GM18526 (cell line): ENCODE measurements around the gene CUL3.

ENCODE experiments used
- POLR2A ChIP-seq: IDR thresholded peaks from 3 replicates; pipeline ENCODE4 v1.6.1; 2011; ENCODE audit not compliant: insufficient read length; ENCODE audit errors: extremely low read depth

Gene CUL3

DNA sequence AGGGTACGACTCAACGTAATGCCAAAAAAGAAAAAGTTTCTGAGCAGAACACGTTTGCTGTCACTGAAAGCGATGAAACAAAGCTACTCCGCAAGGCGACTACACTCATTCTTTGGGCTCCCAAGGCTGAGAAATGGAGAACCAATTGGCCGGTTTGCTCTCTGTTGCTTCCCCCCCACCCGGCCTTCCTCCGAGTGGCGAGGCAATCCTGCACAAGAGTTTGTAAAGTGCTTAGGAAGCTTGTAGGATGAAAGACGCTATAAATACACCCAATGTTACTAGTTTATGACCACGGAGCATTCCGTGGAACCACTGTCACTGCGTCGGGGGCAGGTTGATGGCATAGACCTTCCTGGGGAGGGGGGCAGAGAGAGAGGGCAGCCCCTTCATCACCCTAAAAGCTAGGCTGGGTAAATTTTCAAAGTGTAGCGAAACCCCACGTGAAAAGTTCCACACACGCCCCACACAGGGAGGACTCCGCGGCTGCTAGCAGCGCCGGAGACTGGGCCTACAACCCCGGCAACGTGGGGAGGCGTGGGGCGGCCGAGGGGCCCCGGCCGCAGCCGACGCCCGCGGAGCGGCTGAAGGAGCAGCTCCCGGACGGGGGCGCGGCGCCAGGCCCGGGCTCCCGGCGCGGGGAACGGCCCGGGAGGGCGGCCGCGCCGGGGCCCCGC is 915 bp downstream of the CUL3 start:
- no peak for TF ChIP-seq POLR2A

DNA sequence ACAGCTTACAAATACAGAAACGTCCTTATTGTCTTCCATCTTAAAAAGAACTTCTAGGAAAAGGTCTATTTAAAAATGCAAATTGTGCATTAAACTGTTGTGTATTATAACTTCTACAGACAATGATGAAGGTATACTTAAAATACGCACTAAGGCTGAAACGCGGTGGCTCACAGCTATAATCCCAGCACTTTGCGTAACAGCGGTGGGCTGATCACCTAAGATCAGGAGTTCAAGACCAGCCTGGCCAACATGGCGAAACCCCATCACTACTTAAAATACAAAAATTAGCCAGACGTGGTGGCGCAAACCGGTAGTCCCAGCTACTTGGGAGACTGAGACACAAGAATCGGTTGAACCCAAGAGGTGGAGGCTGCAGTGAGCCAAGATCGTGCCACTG is 4.9 kb downstream of the CUL3 start:
- TF ChIP-seq POLR2A = no peak

DNA sequence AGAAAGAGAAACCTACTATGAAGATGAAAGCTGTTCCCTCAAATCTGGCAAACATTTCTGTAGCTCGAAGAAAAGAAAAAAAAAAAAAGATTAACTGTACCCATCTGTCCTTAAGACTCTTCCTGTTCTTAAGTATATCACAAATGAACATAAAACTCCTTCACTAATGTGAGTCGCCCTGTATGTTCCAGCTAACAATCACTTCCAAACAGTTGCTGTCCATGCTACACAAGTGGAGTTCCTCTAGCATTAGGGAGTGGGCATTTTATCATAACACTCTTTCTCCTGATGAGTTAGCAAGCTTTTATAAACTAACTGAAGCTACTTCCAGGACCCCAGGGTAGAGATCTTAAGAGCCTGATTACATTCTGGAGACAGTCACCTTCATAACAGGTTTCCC is 5.8 kb downstream of the CUL3 start:
- no peak for TF ChIP-seq POLR2A

DNA sequence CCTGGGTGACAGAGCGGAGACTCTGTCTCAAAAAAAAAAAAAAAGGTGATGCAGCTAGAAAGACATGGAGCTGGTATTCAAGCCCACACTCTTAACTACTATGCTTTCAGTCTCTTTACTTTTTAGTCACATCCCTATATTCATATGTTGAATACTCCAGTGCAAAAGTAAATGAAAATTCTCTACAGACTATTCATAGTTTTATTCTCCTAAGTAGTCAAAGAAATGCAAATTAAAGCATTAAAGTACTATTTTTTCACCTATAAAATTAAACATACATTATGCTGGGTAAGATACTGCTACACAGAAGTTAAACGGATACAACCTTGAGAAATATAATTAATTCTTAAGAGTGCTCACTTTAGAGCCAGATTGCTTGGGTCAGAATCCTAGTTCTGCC is 7.6 kb downstream of the CUL3 start:
- TF ChIP-seq POLR2A = no peak

DNA sequence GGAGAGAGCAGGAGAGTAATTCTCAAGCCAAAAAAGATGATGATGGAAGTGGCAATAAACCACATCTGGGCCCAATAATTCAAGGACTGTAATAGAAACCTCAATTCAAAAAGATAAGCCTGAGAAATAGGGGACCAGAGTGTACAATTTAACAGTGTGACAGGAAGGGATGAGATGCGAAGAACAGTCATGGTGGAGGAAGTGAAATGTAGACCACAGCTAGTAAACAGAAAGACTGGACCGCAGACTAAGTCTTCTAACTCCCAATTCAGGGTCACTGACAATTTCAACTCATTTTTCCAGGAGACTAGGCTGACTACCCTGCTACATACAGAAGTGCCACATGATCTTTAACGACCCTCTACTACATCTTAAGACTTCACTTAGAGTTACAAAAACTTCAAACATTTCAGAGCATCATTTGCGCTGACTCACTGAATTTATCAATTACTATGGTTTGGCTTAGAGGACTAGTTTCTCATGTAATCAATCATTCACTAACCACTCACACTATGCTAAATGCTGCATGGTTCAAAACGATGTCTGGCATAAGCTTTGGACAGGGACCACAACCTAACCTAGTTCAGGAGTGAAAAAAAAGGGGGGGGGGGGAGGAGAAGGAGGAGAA is 9.0 kb downstream of the CUL3 start:
- no peak for TF ChIP-seq POLR2A

DNA sequence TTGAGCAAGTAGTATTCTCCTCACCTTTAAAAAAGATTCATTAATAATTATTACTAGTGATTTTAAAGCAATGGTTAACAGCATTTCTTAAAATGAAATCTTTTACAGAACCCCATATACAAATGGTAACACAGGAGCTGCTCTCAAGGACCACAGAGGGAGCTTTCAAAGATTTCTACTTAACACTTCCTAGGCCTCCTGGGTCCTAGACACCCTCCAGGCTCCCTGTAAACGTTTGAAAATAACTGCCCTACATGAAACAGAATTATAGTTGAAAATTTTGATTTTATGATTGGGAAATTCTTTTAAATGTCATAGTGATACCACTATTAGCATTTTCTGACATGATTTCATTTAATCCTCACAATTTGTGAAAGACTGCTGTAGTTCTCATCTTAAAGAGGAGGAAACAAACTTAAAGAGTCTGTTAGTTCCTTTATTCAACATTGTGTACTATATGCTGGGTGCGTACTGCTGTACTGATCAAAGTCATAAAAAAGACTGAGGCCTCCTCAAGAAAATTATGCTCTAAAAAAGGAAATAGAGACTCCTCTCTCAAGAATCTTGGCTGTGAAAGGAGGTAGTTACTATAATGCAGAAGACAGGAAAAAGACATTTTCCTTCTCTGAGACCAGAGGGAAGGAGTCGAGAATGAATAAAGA is 10.6 kb downstream of the CUL3 start:
- TF ChIP-seq POLR2A = no peak

DNA sequence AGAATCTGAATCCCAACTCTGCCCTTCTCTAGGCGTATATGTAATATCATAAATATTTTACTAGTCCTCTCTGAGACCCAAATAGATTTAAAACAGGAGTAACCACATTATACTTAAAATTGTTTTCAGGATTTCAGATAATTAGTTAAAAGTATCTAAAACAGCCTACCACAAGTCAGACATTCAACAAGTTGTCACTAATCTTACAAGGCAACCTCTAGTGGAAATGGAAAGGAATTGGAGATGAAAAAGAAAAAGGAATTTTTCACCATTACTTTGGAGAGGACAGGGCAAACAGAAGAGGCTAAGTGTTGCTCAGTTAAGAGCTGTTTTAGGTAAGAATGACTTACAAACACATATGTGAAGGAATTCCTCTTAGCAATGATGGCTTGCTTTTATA is 11.4 kb downstream of the CUL3 start:
- TF ChIP-seq POLR2A = no peak

DNA sequence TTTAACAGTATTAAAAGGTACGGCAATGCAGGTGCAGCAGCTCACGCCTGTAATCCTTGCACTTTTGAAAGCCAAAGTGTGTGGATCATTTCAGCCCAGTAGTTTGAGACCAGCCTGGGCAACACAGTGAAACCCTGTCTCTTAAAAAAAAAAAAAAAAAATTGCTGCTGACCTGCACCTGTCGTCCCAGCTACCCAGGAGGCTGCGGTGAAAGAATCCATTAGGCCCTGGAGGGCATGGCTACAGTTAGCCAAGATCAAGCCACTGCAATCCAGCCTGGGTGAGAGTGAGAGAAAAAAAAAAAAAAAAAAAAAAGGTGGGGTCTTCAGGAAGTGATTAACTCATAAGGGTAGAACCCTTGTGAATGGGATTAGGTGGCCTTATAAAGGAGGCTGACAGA is 12.8 kb downstream of the CUL3 start:
- TF ChIP-seq POLR2A = no peak

DNA sequence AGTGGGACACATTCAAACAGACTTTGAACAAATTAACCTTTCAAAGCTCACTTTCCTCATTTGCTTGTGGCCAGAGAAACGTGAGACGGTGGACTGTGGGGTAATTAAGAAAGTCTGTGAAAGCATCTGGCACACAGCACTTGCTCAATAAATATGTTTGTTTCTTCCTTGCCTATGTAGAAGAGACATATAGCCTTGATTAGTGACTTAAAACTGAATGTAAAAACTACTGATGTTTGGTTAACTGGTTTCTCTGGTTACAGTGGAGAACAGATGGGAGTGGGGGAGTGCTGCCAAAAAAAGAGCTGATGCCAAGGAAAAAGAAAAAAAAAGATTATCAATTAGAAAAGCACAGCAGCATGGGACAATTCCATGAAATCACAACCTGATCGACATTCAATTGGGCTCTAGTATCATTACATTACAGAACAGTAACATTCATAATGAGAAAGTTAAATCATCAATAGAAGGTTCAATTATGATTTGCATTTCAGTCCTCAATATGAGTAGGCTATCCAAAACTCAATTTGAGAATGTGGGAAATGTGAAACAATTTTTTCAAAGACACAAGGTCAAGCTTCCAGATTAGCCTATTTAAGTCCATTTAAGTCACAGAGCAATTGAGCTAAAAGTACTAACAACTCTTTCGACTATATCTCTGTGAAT is 14.7 kb downstream of the CUL3 start:
- no peak for TF ChIP-seq POLR2A

DNA sequence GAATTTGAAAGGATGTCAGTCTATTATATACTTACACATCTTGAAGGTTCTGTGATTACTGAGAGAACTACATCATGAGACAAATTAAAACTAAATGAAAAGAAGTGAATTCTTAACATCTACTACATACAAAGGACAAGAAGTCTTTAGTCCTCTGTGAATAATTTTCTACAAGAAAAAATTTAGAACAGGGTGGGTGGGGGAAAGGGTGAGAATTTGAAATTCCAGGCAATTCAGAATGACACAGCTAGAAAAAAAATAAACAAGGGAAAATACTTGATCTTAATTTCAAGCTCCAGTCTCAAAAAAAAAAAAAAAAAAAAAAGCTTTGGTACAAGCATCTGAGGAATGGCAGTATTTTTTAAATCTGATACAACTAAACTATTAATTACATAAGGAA is 15.5 kb downstream of the CUL3 start:
- no peak for TF ChIP-seq POLR2A

DNA sequence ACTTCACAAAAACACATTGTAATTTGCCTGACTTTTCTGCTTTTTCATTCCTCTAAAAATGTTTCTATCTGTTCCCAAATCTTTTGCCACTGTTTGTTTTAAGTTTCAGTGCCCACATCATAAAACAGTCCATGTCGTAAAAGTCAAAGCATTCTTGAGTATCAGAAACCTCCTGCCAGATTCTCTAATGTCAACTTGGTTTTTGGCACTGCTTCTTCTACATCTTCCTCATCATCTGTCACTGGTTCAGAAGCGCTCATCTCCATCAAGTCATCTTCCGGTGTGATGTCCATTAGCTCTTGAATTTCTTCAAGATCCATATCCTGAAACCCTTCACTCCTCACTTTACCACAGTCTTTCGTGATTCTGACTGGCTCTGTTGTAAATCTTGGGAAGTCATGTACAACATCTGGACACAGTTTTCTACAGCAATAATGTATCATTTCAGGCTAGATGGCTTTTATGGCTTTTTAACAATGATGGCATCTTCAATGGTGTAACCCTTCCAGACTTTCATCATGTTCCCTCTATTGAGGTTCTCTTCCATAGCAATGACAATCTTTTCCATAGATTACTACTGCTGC is 19.6 kb downstream of the CUL3 start:
- no peak for TF ChIP-seq POLR2A

DNA sequence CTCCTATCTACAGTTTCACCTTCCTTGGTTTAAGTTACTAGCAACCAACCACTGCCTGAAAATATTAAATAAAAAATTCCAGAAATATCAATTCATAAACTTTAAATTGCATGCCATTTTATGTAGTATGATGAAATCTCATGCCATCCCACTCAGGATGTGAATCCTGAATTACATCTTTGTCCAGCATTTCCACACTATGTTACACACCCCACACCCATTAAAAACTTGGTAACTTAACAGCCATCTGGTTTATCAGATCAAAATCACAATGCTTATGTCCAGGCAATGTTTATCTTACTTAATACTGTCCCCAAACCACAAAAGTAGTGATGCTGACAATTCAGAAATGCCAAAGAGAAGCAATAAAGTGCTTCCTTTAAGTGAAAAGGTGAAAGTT is 21.6 kb downstream of the CUL3 start:
- TF ChIP-seq POLR2A = no peak

DNA sequence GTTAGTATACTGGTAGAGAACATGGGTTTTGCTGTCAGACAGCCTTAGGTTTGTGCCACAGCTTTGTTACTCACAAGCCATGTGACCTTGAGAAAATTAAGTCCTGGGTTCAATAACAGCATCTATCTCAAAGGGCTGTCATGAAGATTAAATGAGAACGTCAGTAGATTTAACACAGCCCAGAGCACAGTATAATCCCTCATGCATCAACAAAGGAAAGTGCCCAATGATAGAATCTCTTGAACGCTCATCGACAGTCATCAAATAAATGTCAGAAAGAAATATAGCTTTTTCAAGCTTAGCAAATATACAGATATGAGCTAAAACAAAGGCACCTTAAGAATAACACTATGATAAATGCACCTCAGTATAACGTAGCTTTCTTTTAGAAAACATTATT is 22.3 kb downstream of the CUL3 start:
- TF ChIP-seq POLR2A = no peak

DNA sequence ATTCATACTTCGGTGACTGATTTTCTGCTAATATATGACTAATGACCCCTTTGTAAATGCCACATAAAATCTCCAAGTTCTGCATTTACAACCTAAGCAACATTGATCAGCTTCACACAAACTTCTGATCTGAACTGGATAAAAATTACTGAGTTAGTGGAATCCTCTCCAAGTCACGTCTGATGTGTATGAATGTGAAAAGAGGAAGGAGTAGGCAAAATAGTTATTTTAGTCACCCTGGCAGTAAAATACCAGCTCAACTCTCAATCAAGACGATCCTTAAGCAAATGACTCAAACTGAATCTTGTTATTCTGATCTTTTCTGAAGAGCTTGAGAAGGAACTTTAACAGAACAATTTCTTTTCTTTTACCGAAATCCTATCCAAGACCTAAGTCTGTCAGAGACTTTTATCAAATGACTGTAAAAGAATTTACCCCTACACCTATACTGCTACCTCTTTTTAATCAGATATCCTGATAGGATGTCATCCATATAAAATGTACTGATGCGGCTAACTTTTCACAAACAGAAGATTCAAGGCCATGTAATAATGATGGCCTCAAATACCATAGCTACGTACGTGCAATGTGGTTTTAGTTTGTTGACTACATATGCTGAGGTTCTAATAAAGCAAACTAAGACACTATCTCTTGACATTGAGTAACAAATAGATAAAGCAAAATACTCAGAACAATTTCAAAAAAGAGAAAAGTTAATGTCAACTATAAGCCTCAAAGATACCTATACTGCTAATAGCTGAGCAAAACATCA is 23.7 kb downstream of the CUL3 start:
- TF ChIP-seq POLR2A = no peak

DNA sequence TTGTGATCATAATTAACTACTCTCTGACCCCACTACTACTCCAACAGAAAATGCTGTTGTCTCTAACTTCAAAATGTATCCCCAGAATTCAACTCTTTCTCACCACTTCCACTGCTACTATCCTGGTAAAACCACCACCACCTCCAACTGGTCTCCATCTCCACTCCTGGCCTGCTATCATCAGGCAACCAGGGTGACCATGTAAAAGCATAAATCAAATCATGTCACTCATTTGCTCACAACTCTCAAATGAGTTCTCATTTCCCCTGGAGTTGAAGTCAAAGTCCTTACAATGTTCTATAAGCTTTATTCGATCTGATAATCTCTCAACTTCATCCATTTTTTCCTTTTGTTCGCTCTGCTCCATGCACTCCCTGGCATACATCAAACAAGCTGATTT is 24.6 kb downstream of the CUL3 start:
- TF ChIP-seq POLR2A = no peak
